Esophagus squamous epithelium (tissue), 4 donors: Measurements from ENCODE around the gene MTA1.

ENCODE experiments used
- CTCF ChIP-seq, 6 experiments: fragments of 450-650 bp in 4 of 6; fragments of 200-600 bp in 2 of 6; sonication (generic) in 2 of 6; IDR thresholded peaks; one replicate each; pipeline ENCODE4 v1.5.1; 2016 to 2019; ENCODE audit warnings: antibody characterized with exemption in 6 of 6, mild to moderate bottlenecking in 4 of 6, moderate library complexity in 4 of 6
- POLR2A ChIP-seq, 4 donors: fragments of 450-650 bp; IDR thresholded peaks; one replicate each; pipeline ENCODE4 v1.6.1; 2017; ENCODE audit warnings: antibody characterized with exemption in 4 of 4, mild to moderate bottlenecking in 4 of 4, moderate library complexity in 3 of 4

- TF ChIP-seq CTCF (IDR thresholded peaks at IDR 0.05) (no peak), POLR2A (IDR thresholded peaks at IDR 0.05) (no peak)
Observed at GRCh38 chr14:105419195-105420091, at the start of gene MTA1.
